ENCODE measurements around the gene CCL4. TPM values are rescaled to one million over a fixed set of nuclear protein-coding genes. Genes with fewer than 3 reads are reported as not detected.

The CCL4 gene
- total RNA-seq, 3 donors from 2014 or later (not counting 1 experiment from before 2014, with no cell fraction given), result 360 to 532 (median 476) TPM

- Histone ChIP-seq H3K27me3 (ENCODE audit: control insufficient read depth, insufficient read depth, low read length) (no peaks in the 10 kb centered on the region), H3K4me3 (ENCODE audit: low read length) (no peak overlapping the region), H3K27ac (ENCODE audit: low read length) (peak overlapping the region; percentile 12), H3K36me3 (ENCODE audit: control insufficient read depth, insufficient read depth, low read length) (no peaks in the 10 kb centered on the region), H3K4me1 (ENCODE audit: control insufficient read depth, insufficient read depth, low read length) (peaks cover 63% of the 10 kb centered on the region), H3K9me3 (ENCODE audit: control insufficient read depth, insufficient read depth, low read length) (no peaks in the 10 kb centered on the region)
- Mint-ChIP-seq H3K27me3 (ENCODE audit: low read depth in 2 of 2) (no peaks in the 10 kb centered on the region), H3K4me3 (no peak overlapping the region), H3K9me3 (no peaks in the 10 kb centered on the region), H3K36me3 (no peaks in the 10 kb centered on the region), H3K27ac (peak overlapping the region; percentile 95 to 96), H3K4me1 (peaks cover 90 to 93% of the 10 kb centered on the region in 2 donors)
- no peak for DNase-seq
- ATAC-seq, result no peak
- intact Hi-C loops (cut with micrococcal nuclease), result loop anchor here (5.0 kb wide), 1 partner anchor 77 kb away; no protein-coding TSS in a partner anchor
- no peak for TF ChIP-seq CTCF (IDR thresholded peaks at IDR 0.05)
- 62% methylated on average over 3 of the region's 3 CpGs for WGBS (ENCODE audit: insufficient coverage)
These were observed 33.2 kb upstream of the CCL4 start for GRCh38 chr17:36070427-36070826.

- H3K36me3 ChIP-seq (ENCODE audit: control insufficient read depth, insufficient read depth, low read length), result no peaks in the 10 kb centered on the region
- peak overlapping the region; percentile 51 for H3K27ac ChIP-seq (ENCODE audit: low read length)
- H3K9me3 ChIP-seq (ENCODE audit: control insufficient read depth, insufficient read depth, low read length), result no peaks in the 10 kb centered on the region
- Mint-ChIP-seq H3K27ac (peak overlapping the region; percentile 95 to 96), H3K36me3 (peaks cover 2% of the 10 kb centered on the region), H3K4me3 (peak overlapping the region; percentile 51), H3K4me1 (peaks cover 89 to 91% of the 10 kb centered on the region in 2 donors), H3K9me3 (no peaks in the 10 kb centered on the region), H3K27me3 (ENCODE audit: low read depth in 2 of 2) (no peaks in the 10 kb centered on the region)
- TF ChIP-seq CTCF (IDR thresholded peaks at IDR 0.05), result no peak
- intact Hi-C loops (cut with micrococcal nuclease), result loop anchor here (5.0 kb wide), 1 partner anchor 76 kb away; no protein-coding TSS in a partner anchor
- 89% methylated on average over 2 of the region's 2 CpGs for WGBS (ENCODE audit: insufficient coverage)
- ATAC-seq, result no peak
- no peak overlapping the region for H3K4me3 ChIP-seq (ENCODE audit: low read length)
- no peaks in the 10 kb centered on the region for H3K27me3 ChIP-seq (ENCODE audit: control insufficient read depth, insufficient read depth, low read length)
- DNase-seq, result no peak
- peaks cover 57% of the 10 kb centered on the region for H3K4me1 ChIP-seq (ENCODE audit: control insufficient read depth, insufficient read depth, low read length)
These were observed 31.9 kb upstream of the CCL4 start for GRCh38 chr17:36071751-36072150.

GRCh38 chr17:36072431-36073121 lies 31.1 kb upstream of the CCL4 start:
- H3K4me1 Mint-ChIP-seq, result peaks cover 87 to 88% of the 10 kb centered on the region in 2 donors
- ATAC-seq, result peak; percentile 71 to 80 (median 79)

More at GRCh38 chr17:36072431-36073121, 31.1 kb upstream of the CCL4 start:
- WGBS (ENCODE audit: insufficient coverage), result 29% methylated on average over 12 of the region's 12 CpGs
- peak overlapping the region; percentile 95 to 96 for H3K27ac Mint-ChIP-seq
- no peak overlapping the region for H3K4me3 ChIP-seq (ENCODE audit: low read length)
- peaks cover 4% of the 10 kb centered on the region for H3K9me3 ChIP-seq (ENCODE audit: control insufficient read depth, insufficient read depth, low read length)
- intact Hi-C loops (cut with micrococcal nuclease), result loop anchor here (5.0 kb wide), 1 partner anchor 75 kb away; no protein-coding TSS in a partner anchor
- peak; percentile 87 for TF ChIP-seq CTCF (IDR thresholded peaks at IDR 0.05)
- H3K27me3 ChIP-seq (ENCODE audit: control insufficient read depth, insufficient read depth, low read length), result no peaks in the 10 kb centered on the region
- H3K36me3 ChIP-seq (ENCODE audit: control insufficient read depth, insufficient read depth, low read length), result no peaks in the 10 kb centered on the region
- peaks cover 51% of the 10 kb centered on the region for H3K4me1 ChIP-seq (ENCODE audit: control insufficient read depth, insufficient read depth, low read length)
- no peaks in the 10 kb centered on the region for H3K27me3 Mint-ChIP-seq (ENCODE audit: low read depth in 2 of 2)
- DNase-seq, result peak; percentile 62 to 83
- peak overlapping the region; percentile 51 for H3K4me3 Mint-ChIP-seq
- no peaks in the 10 kb centered on the region for H3K9me3 Mint-ChIP-seq
- H3K27ac ChIP-seq (ENCODE audit: low read length), result peak overlapping the region; percentile 51
- peaks cover 8% of the 10 kb centered on the region for H3K36me3 Mint-ChIP-seq
